MCF 10A (cell line): ENCODE measurements around the gene RERE. TPM values are rescaled to one million over a fixed set of nuclear protein-coding genes. Genes with fewer than 3 reads are reported as not detected.

Experiments
- BruUV-seq: library from RNA; stranded (reverse); fragments of 400-500 nt; replicated peaks from 2 replicates; lab custom pipeline; 2021; lab: Mats Ljungman, UMichigan
- CTCF ChIA-PET: fragments of 300-600 bp; sonication (Branson Sonifier 250); formaldehyde crosslinking; extraction: SDS; loops from one replicate; lab custom pipeline; 2021; ENCODE audit warnings: antibody characterized with exemption, inconsistent platforms; lab: Yijun Ruan, JAX
- POLR2A ChIA-PET: fragments of 300-600, 350-650 bp; sonication (Branson Sonifier 250); formaldehyde crosslinking; extraction: SDS; loops from one replicate; lab custom pipeline; 2020; ENCODE audit warnings: antibody characterized with exemption, inconsistent platforms; lab: Yijun Ruan, JAX
- DNase-seq: peaks from one replicate; pipeline ENCODE4 v3.0.0-alpha.2; 2018; ENCODE audit not compliant: unreplicated experiment
- H3K27ac Mint-ChIP-seq: one replicate; pipeline ENCODE4 v1.8.0; 2022; ENCODE audit warnings: mild to moderate bottlenecking, low read depth, mixed read lengths; ENCODE audit not compliant: unreplicated experiment
- H3K27me3 Mint-ChIP-seq: one replicate; pipeline ENCODE4 v1.8.0; 2022; ENCODE audit warnings: mixed read lengths; ENCODE audit not compliant: insufficient read depth, unreplicated experiment
- H3K36me3 Mint-ChIP-seq: one replicate; pipeline ENCODE4 v1.8.0; 2022; ENCODE audit warnings: mild to moderate bottlenecking, moderate library complexity, mixed read lengths; ENCODE audit not compliant: insufficient read depth, unreplicated experiment
- H3K4me1 Mint-ChIP-seq: one replicate; pipeline ENCODE4 v1.8.0; 2022; ENCODE audit warnings: mixed read lengths; ENCODE audit not compliant: insufficient read depth, unreplicated experiment
- H3K4me3 Mint-ChIP-seq: one replicate; pipeline ENCODE4 v1.8.0; 2022; ENCODE audit warnings: mild to moderate bottlenecking, moderate library complexity, mixed read lengths; ENCODE audit not compliant: unreplicated experiment
- H3K9me3 Mint-ChIP-seq: one replicate; pipeline ENCODE4 v1.8.0; 2022; ENCODE audit warnings: mixed read lengths; ENCODE audit not compliant: unreplicated experiment
- intact Hi-C: fragments of 100-400 bp; cut with micrococcal nuclease; formaldehyde crosslinking; loops from 2 replicates; pipeline ENCODE4 v1.14.1; 2022
- total RNA-seq: library from RNA; stranded (reverse); gene quantifications from 2 replicates; pipeline ENCODE4 v1.2.3, GENCODE V29; 2022
- TF ChIP-seq, protein P1 (sequence below): fragments of 200-600 bp; IDR thresholded peaks from one replicate; pipeline ENCODE4 v1.8.0; 2022; ENCODE audit warnings: antibody characterized with exemption, mild to moderate bottlenecking; ENCODE audit not compliant: unreplicated experiment

RERE gene
- total RNA-seq, 1 experiment from 2014 or later = 48.4 TPM

DNA sequence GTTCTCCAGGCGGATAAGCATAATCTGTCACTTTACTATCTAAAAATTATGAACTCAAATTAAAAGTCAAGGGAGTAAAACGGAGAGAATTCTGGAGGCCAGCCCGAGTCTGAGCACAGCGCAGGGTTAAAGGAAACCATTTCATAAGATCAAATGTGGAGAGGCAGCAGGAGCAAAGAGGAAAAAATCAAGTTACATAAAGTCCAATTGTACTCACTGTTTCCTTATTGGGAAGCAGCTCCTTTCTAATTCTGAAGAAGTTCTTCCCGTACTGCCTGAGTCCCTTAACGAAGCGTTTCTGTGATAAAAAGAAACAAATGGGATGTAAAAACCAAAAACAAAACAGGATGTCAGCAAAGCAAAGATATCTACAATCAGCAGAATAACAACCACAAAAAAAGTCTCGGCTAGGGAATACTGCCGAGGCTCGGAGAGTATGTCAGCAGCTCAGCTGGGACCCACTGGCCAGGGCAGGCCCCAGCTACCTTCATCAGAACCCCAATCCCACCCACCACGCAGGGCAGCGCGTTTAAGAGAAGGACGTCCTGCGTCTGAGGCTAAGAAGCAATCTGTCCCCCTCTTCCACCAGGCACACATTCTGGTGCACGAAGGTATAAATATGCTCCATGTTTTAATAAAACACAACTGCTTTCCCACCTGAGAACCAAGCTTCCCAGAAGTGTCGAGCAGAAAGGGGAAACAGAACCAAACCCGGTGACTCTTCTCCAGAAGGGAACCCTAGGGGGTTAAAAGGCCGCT, 394.8 kb downstream of the RERE start:
- intact Hi-C loops = loop anchor here (5.0 kb wide), 1 partner anchor 280 kb away; no protein-coding TSS in a partner anchor
- Mint-ChIP-seq H3K4me1 (peaks cover 6% of the 10 kb centered on the region), H3K36me3 (peaks cover 14% of the 10 kb centered on the region), H3K27me3 (no peaks in the 10 kb centered on the region), H3K4me3 (no peak overlapping the region), H3K27ac (no peak overlapping the region), H3K9me3 (no peaks in the 10 kb centered on the region)
- no TSS peak for BruUV-seq
- ChIA-PET CTCF (interaction anchor here (0.6 to 1.7 kb wide), 2 partner anchors 9 to 14 kb away, joined by 4 read pairs; no protein-coding TSS in a partner anchor), POLR2A (interaction anchor here (0.6 to 1.8 kb wide), 9 partner anchors 9 to 380 kb away, joined by 3 to 11 read pairs (median 3); no protein-coding TSS in a partner anchor)
- TF ChIP-seq, protein P1, sequence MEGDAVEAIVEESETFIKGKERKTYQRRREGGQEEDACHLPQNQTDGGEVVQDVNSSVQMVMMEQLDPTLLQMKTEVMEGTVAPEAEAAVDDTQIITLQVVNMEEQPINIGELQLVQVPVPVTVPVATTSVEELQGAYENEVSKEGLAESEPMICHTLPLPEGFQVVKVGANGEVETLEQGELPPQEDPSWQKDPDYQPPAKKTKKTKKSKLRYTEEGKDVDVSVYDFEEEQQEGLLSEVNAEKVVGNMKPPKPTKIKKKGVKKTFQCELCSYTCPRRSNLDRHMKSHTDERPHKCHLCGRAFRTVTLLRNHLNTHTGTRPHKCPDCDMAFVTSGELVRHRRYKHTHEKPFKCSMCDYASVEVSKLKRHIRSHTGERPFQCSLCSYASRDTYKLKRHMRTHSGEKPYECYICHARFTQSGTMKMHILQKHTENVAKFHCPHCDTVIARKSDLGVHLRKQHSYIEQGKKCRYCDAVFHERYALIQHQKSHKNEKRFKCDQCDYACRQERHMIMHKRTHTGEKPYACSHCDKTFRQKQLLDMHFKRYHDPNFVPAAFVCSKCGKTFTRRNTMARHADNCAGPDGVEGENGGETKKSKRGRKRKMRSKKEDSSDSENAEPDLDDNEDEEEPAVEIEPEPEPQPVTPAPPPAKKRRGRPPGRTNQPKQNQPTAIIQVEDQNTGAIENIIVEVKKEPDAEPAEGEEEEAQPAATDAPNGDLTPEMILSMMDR = no peak
- peak; percentile 24 for DNase-seq

DNA sequence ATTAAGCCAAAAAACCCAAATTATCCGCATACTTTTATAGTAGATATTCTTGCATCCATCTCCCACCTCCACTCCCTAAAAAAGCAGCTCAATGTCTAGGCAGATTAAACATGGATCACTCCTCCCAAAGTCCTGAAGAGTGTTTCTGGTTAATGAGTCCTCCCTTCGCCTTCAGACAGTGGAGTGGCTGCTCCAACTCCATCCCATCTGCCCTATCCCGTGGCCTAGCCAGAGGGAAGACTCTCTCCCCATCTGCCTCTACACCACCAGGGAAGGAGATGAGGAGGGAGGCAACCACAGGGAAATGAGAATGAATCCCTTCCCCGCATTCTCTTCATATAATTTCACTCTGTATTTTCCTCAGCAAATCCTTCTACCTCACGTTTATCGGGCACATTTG, 395.7 kb downstream of the RERE start:
- H3K27ac Mint-ChIP-seq = no peak overlapping the region
- no peaks in the 10 kb centered on the region for H3K9me3 Mint-ChIP-seq
- no peak for DNase-seq
- BruUV-seq = no TSS peak
- no peaks in the 10 kb centered on the region for H3K27me3 Mint-ChIP-seq
- intact Hi-C loops = loop anchor here (5.0 kb wide), 1 partner anchor 281 kb away; no protein-coding TSS in a partner anchor
- CTCF ChIA-PET = interaction anchor here (1.7 kb wide), 1 partner anchor 13 kb away, joined by 4 read pairs; no protein-coding TSS in a partner anchor
- peaks cover 6% of the 10 kb centered on the region for H3K4me1 Mint-ChIP-seq
- TF ChIP-seq, protein P1 = no peak
- peaks cover 16% of the 10 kb centered on the region for H3K36me3 Mint-ChIP-seq
- POLR2A ChIA-PET = interaction anchor here (0.7 to 1.8 kb wide), 7 partner anchors 12 to 281 kb away, joined by 3 to 11 read pairs (median 3); no protein-coding TSS in a partner anchor
- no peak overlapping the region for H3K4me3 Mint-ChIP-seq

DNA sequence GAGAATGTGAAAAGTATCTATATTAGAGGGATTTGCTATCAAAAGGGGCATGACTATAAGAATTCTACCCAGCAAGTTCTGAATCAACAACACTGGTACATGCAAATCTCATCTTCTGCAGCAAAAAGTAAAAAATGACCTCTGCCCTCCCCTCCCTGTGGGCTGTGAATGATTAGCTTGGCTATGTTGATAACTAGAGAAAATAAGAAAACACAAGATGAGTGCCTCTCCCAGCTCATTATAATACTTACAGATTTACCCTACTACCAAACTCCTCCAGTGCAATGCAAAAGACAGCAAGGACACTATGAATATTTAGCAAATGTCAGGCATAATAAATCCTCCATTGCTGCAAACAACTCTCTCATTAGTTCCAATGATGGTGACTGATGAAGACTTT, 397.1 kb downstream of the RERE start:
- Mint-ChIP-seq H3K27ac (no peak overlapping the region), H3K9me3 (no peaks in the 10 kb centered on the region), H3K27me3 (no peaks in the 10 kb centered on the region), H3K4me3 (no peak overlapping the region), H3K36me3 (peaks cover 17% of the 10 kb centered on the region), H3K4me1 (peaks cover 6% of the 10 kb centered on the region)
- TF ChIP-seq, protein P1 = no peak
- ChIA-PET POLR2A (no interaction called here), CTCF (interaction anchor here (0.5 to 2.8 kb wide), 3 partner anchors 11 to 459 kb away, joined by 3 to 17 read pairs (median 5); no protein-coding TSS in a partner anchor)
- no peak for DNase-seq
- intact Hi-C loops = loop anchor here (5.0 kb wide), 1 partner anchor 282 kb away; no protein-coding TSS in a partner anchor
- no TSS peak for BruUV-seq

DNA sequence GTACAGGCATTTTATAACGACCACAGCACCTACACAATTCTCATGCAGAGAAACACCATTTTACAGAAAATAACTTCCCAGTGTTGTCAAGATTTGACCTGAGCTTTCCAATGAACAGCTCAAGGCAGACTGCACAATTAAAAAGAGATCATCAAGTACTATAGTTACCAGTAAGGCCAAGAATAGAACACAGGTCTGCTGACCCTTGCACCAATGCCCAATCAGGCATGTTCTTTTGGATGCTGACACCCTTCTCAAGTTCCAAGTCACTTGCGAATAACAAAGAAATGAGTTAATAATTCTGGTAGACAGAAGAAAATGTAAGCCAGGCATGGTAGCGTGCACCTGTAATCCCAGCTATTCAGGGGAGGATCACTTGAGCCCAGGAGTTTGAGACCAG, 397.6 kb downstream of the RERE start:
- Mint-ChIP-seq H3K4me1 (peaks cover 6% of the 10 kb centered on the region), H3K4me3 (no peak overlapping the region), H3K36me3 (peaks cover 21% of the 10 kb centered on the region), H3K9me3 (no peaks in the 10 kb centered on the region), H3K27ac (no peak overlapping the region), H3K27me3 (no peaks in the 10 kb centered on the region)
- TF ChIP-seq, protein P1 = no peak
- no TSS peak for BruUV-seq
- DNase-seq = no peak
- ChIA-PET CTCF (interaction anchor here (0.5 to 2.8 kb wide), 2 partner anchors 10 to 11 kb away, joined by 3 to 17 read pairs; no protein-coding TSS in a partner anchor), POLR2A (no interaction called here)
- intact Hi-C loops = loop anchor here (5.0 kb wide), 1 partner anchor 282 kb away; no protein-coding TSS in a partner anchor
